HG02642 (cell line): Measurements from ENCODE around the gene IVD.

ENCODE experiments used
- ATAC-seq: cut with Tn5 transposase; IDR thresholded peaks from one replicate; pipeline ENCODE4 v1.9.1; 2021; ENCODE audit warnings: mild to moderate bottlenecking; ENCODE audit not compliant: unreplicated experiment, poor library complexity

IVD gene

DNA sequence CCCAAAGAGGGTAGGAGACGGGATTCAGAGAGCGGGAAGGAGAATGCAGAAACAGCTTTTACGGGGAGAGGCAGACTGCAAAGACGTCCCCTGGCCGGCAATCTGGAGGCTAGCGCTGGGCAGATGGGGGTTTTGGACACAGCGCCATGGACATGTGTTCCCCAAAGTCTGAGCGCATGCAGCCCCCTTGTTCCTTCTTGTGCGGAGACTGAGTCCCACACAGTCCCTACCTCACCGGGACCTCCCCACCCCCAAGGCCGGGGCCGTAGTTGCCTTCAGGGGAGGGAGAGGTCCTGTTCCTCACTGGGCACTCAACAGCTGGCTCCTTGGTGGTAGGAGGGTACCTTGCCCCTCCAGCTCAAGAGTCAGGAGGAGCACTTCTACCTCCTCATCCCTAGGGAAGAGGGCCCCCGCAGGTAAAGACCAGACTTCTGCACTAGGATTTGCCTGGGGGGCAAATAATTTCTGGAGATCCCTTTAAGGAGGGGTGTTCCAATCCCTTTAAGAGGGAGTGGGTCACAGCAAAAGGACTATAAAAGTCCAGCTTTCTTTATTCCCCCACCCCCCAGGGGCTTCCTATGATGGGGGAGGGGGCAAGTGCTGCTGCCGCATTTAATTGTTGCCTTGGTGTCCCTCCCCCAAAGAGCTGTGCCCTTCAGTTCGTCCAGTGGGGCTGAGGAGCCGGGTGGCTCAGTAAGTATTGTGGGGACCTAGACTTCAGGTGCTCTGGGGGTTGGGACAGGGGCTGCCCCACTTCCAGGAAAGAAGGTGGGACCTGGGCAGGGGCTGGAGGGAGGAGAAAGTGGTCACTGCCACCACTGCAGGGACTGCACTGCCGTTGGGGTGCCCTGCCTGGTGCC lies 31.5 kb downstream of the IVD start:
- no peak for ATAC-seq

DNA sequence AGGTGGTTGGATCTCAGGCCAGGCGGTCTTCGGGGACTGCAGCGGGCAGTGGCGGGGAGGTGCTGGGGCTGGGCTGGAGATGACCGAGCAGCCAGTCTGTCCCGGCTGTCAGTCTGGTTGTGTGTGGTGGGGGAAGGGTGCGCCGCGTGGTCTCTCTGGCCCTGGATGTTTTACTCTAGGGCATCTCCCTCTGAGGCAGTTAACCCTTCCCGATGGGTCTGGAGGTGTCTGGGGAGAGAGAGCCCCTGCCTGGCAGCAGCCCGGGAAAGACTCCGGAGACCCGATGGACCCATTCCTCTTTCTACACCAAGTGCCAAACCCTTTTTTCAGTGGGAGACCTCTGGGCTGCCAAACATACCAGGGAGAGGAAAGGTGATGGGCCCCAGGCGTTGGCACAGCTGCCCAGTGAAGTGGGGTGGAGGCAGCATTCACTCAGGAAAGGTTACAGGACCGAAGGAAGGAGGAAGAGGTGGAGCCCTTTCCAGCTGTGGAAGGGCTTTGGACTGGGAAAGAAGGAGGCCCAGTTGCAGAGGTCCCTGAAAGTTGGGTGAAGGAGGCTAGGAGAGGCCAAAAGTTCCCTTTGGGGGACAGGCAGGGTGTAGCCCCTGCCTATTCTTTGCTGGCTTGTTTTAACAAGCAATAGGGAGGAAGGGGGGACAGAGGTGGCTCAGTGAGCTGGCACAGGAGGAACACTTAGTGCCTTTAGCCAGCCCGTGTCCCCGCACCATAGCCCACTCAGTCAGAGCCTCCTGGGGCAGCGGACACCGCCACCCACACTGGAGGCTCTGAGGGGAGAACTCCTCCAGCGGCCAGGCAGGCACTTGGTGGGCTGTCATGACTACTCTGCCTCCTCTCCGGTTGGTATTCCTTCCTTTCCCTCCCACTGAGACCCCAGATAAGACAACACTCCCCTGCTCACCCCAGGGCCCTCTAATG lies 32.4 kb downstream of the IVD start:
- ATAC-seq = no peak

DNA sequence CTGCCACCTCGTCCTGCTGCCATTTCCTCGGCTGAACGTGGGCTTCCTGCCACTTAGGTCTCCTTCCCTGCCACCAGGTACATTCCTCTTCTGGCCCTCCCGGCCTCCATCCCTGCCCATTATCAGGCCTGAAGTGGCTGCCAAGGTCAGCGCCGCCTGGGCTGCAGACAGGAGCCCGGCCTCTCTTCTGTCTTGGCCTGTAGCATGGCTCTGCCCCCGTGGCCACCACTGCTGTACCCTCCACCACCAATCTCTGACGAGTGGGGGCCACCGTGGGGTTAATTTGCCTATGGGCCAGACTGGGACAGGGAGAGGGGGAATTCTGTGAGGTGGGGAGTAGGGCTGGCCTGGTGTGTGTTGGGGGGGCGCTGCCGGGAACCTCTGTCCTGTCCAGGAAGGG lies 33.1 kb downstream of the IVD start:
- no peak for ATAC-seq

DNA sequence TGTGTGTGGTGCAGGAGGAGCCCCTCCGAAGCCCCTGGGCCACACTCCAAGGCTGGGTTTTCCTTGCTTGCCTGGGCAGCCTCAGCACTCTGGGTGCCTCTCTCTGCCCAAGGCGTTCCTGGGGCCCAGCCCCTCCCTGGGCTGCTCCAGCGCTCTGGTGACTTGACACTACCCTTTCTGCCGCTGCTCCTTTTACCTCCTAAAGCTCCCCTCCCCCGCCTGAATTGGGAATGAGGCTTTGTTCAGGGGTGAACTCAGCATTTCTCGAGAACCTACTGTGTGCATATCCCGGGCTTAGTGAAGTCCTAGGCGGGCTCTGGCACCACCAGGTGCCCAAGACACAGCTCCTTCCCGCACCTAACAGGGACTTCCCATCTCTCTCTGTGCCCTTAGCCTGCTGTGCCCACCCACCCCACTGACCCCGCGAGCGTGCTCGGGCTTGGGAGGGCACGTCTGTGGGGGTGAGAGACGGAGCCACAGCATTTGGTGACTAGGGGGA lies 33.9 kb downstream of the IVD start:
- no peak for ATAC-seq

DNA sequence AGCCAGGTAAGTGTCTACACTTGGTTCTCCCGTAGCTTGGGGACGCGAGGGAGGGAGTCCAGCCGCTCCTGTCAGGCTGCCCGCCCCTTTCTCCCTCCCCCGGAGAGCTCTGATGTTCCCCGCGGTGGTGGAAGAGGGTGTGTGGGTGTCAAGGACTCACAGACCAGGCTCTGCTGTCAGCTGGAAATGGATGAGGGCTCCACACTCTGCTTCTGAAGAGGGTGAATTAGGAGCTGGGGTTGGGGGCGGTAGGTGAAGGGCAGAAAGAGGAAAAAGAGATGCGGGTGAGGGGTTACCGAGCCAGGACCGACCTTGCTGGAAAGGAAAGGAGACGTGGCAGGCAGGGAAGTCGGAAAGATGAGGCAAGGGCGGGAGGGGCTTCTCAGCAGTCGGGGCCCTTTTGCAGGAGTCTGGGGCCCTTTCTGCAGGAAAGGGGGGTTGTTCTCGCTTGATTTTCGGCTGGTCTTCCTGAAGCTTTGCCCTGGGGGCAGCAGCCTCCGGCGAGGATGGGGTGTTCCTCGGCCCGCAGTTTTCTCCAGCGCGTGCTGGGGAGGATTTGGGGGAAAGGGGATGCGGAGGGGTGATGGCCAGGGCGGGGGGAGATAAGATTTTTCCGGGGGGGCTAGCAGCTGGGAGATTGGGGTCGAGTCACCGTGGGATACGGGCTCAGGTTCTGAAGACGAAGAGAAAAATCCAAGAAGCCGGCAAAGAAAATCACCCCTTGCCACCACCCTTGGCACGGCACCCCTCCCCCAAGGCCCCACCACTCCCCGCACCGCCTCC lies 34.6 kb downstream of the IVD start:
- no peak for ATAC-seq

DNA sequence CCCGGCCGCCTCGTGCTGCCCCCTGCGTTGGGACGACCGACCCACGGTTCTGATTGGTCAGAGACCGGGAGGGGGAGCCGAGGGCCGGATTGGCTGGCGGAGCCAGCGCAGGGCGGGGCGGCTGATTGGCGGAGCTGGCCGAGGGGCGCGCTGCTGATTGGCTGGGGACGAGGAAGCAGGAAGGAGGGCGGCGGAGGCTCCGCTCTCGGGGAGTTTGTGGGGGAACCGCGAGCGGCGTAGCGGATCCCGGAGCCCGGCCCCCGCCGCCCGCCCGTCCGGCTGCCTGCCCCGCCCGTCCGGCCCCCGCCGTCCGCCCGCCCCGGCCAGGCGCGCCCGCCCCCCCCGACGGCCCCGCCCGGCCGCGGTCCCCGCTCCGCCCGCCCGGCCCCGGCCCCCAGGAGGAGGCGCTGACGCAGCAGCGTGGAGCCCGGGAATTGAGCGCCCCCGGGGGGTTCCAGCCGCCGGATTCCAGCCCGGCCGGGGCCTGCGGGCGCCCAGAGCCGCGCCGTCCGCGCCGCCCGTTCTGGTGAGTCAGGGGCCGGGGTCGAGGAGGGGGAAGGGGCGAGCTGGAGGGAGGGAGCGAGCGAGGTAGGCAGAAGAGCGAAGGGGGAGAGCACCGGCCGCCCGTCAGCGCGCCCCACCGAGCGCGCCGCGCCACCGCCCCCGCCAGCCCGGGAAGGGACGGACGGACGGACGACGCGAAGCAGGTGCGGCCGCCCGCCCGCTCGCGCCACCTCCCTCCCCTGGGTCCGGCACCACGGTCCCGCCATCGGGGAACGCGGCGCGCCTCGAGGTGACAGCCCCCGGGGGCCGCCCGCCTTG lies 35.4 kb downstream of the IVD start, which contains the start of gene BAHD1:
Gene BAHD1, plus strand, starts transcription at position 211 of the 822 bp plus-strand sequence. CDS start 17,512 bp downstream, outside the sequence.
- peak; percentile 88 for ATAC-seq

DNA sequence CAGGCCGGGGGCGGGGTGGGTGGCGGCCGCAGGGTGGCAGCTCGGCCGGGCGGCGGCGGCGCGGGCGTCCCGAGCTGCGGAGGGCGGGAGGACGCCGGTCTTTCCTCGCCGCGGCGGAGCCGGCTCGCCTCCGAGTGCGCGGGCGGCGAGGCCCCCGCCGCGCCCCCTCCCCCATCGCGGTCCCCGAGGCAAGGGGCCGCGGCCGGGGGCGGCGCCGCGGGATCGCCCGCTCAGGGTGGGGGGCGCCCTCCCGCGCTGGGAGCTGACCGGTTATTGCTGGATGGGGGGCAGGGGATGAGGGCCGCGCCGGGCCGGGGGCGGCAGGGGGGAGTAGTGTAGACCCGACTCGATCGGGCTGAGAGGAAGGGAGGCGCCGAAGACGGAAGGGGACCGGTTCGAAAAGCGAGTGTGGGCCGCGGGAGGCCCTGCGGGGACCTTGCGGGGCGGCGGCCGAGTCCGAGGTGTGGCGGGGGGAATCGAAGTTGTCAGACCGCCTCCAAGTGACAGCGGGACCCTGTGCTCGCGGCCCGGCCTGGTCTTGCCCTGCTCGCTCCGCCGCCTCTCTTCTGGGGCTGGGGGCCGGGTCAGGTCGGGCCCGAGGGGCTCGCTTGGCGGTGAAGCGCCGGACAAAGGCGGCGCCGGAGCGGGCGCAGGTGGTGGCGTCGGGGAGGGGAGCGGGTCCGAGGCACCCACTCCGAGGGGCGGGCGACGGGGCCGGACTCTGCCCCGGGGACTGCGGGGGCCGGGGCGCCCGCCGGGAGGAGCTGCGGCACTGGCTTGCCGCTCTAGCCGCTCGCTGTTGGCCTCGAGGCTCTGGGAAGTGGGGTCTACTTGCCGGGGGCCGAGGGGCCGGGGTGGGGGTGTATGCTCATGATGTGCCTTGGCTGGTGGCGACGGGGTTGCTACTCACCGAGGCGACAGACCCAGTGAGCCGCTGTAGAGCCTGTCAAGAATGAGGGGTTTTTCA lies 36.3 kb downstream of the IVD start:
- ATAC-seq = peak; percentile 2

DNA sequence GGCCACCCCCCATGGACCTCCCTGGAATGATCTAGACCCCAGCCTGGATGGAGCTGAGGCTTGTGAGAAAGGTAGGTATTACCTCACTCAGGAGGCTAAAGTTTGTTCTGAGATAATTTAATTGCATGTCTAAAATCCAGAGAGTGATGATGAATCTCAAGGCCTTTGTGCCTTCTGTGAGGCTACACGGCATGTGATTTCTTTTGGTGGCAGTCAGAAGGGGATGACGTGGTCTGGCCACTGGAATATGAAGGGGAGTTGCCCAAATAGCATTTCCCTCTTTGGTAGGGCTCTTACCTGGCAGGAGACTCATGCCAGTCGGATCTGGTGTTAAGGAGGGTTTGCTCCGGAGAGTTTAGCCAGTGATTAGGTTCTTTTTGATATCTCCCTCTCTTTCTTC lies 37.7 kb downstream of the IVD start:
- no peak for ATAC-seq

DNA sequence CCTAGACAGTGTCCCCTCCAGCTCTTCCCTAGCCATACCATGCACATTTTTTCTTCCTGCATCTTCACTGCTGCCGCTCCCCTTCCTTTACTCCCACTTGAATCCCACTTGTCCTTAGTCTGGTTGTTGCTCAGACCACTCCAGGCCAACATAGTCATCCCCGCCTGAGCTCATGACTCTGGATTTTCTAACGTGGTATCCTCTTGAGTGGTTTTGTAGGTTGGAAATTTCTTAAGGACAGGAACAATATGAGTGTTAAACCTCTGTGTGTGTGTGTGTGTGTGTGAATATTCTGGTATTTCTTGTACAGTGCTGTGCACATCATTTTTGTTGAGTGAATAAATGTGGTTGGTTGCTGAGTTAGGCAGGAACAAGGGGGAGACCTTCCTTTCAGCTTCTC lies 38.3 kb downstream of the IVD start:
- ATAC-seq = no peak

DNA sequence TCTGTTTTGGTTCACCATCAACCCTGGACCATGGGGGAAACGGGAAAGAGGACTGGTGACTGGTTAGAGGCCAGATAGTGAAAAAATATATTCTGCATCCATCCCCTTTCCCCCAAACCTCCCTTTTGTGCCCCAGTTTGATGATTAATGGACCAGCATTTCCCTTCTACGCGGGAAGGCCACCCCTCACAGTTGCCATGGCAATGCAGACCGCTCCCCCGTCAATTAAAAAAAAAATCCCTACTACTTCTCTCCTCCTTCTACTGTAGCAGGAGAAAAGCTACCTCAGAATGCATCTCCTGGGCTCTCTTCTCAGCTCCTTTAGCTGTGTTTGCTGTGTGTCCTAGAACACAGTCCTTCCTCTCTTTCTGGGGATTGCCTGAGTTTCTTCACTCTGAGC lies 39.1 kb downstream of the IVD start:
- ATAC-seq = no peak

DNA sequence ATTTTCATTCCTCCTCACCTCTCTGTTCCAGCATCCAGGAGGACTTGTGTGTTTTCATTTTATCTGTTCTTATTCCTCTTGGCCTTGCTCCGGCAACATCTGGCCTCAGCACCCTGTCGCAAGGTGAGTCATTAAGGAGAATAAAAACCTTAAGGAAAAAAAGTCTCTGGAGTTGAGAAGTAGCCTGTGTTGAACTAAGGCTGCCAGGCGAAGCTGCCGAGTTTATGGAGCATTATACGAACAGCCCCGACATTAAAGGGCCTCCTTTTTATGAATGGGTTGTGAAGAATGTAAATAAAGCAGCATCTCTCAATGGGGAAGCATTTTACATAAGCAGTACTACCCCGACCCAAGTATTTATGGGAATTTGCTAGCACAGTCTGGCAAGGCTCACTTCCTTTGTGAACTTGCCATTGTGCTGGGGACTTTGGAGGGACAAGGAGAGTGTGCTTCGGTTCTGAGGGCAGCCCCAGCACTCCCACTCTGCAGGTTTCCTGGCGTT lies 39.9 kb downstream of the IVD start:
- no peak for ATAC-seq

DNA sequence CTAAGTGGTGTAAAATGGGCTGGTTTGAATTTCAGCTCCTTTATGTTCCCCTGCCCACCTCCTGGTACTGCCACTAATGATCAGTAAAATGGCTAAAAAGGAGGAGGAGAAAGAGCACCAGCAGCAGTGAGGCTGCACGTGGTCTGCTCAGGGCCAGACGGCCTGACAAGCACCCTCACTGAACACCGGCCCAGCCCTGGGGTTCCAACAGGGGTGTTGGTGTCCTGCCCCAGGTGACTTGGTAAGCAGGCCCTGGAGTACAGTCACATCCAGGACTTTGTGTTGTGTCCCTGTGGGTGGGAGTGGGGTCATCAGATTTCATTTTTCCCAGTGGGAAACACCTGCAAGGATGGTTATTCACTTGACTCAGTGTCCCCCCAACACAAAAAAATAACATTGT lies 40.5 kb downstream of the IVD start:
- no peak for ATAC-seq

DNA sequence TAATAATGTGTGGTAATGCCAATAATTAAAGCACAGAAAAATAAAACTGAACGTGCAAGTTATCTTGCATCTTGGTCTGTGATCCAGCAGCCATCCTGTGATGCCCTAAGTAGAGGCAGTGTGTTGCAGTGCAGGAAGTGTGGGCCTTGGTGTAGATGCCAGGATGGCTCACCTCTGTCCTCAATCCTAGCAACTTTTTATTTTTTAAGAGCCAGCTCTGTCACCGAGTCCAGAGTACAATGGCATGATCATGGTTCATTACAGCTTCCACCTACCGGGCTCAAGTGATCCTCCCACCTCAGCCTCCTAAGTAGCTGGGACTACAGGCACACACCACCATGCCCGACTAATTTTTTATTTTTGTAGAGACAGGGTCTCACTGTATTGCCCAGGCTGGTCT lies 42.8 kb downstream of the IVD start:
- no peak for ATAC-seq

DNA sequence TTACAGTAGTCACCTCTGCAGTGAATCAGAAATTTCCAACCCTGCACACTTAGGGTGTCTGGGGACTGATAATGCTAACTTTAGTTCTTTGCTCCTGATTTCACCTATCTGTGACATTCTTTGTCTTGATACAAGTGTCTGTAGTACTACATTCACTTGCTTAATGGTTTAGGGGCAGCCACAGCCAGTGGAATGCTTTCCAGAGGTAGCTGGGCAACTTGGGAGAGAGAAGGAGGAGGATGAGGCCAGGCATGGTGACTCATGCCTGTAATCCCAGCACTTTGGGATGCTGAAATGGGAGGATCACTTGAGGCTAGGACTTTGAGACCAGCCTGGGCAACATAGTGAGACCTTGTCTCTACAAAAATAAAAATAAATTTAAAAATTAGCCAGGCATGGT lies 43.7 kb downstream of the IVD start:
- no peak for ATAC-seq

DNA sequence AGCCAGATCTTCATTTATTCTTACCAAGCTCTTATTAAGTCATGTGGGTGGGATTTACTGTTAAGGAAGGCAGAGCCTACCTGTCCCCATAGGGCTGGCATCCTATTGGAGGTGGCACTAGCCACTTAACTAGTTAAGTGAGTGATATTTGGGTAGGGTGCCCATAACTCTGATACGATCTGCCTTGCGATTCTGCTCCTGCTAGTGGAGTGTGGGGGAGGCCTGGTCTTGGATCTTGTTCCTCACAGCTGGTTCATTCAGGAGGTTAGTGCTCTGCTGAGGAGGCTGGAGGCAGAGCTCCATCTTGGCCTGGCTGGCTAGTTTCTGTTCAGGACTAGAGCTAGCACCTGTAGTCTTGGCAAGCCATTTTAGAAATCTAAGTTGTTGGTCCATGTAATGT lies 44.5 kb downstream of the IVD start:
- no peak for ATAC-seq

DNA sequence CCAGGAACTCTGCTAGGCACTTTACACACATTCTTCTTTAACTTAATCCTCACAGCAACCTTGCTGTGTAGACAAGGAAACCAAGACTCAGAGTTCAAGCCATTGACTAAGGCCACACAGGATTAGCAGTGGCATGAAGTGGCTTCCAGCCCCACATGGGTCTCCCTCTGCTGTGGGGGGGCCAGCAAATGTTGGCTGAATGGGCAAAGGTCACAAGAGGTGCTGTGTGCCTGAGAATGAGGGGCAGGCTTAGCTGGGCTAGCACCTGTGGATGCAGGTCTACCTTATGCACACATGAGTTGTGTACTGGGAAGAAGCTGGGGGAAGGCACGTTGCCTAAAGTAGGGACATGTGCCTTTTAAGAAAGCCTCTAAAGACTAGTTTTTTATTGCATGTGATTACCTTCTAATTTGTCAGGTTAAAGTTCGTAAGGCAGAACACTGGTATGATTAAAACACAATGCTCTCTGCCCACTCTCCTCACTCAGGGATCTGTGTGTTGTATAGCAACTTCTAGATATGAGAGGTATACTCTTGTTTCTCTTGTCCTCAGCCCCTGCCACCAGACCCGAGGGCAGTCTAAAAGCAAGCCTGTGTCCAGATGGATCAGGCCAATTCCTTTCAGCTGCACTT lies 46.0 kb downstream of the IVD start:
- no peak for ATAC-seq

DNA sequence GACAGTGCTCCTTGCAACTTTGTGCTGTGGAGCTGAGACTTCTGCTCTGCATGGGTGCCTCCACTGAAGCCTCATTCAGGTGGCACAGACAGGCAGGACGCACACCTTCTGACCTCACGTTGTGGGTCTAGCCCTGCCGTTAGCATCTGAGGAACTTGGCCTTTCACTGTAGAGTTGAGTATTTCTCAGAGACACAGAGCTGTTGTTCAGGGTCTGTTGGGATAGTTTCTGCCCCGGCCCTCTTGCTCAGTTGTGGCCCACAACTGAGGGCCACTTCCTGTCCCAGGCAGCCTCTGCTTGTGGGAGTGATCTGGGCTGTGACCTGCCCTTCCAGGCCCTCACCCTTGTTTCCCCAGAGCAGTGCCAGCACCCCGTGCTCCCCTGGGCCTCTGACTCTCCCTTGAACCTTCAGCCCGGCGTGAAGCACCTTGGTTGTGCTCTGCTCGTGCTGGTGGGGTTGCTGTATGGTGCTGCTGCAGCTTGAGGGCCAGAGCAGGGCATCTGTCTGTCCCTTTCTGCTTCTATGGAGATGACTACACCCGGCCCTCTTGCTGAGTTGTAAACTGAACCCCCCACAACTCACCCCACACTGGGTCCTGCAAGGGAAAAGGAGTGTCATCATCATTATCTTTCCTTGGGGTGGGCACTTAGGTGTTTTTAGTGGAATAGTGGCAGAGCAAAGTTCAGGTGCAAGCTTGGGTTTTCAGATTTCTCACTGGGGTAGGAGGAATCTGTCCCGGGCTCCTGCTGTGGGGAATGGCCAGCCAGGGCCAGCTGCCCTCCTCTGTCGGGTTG lies 46.9 kb downstream of the IVD start:
- ATAC-seq = peak; percentile 52
